Ascending aorta (tissue), 2 donors: Measurements from ENCODE around the gene NLRC3. TPM values are rescaled to one million over a fixed set of nuclear protein-coding genes. Genes with fewer than 3 reads are reported as not detected.

Experiments used
- DNase-seq, 2 donors: peaks; one replicate each; pipeline ENCODE4 v3.0.0-alpha.2; 2019; ENCODE audit warnings: low spot score in 2 of 2
- H3K27ac ChIP-seq, 2 donors: fragments of 200-600 bp; sonication (generic); one replicate each; pipeline ENCODE4 v1.5.1; 2016 to 2017; ENCODE audit warnings: mild to moderate bottlenecking in 1 of 2
- H3K27me3 ChIP-seq: fragments of 200-600 bp; sonication (generic); one replicate; pipeline ENCODE4 v1.5.1; 2017
- H3K36me3 ChIP-seq, 2 donors: fragments of 200-600 bp; sonication (generic); one replicate each; pipeline ENCODE4 v1.5.1; 2016
- H3K4me1 ChIP-seq, 2 donors: fragments of 200-600 bp; sonication (generic); one replicate each; pipeline ENCODE4 v1.5.1; 2016 to 2017; ENCODE audit warnings: mild to moderate bottlenecking in 1 of 2
- H3K4me3 ChIP-seq, 2 donors: fragments of 200-600 bp; sonication (generic); one replicate each; pipeline ENCODE4 v1.5.1; 2016 to 2017; ENCODE audit warnings: mild to moderate bottlenecking in 1 of 2
- H3K9me3 ChIP-seq, 2 donors: fragments of 200-600 bp; sonication (generic); one replicate each; pipeline ENCODE4 v1.5.1; 2016
- CTCF ChIP-seq, 3 experiments: fragments of 200-600 bp in 2 of 3; fragments of 450-650 bp in 1 of 3; sonication (generic) in 2 of 3; IDR thresholded peaks; one replicate each; pipeline ENCODE4 v1.5.1; 2016 to 2019; ENCODE audit warnings: antibody characterized with exemption in 3 of 3, mild to moderate bottlenecking in 1 of 3, moderate library complexity in 1 of 3
- intact Hi-C: fragments of 100-400 bp; cut with DNase I; formaldehyde crosslinking; loops from one replicate; pipeline ENCODE4 v1.15.1; 2023
- total RNA-seq: library from RNA; depleted of rRNA; stranded (reverse); fragments of >200 nt; gene quantifications from one replicate; pipeline ENCODE4 v1.1.0, GENCODE V29; 2016

Gene NLRC3
- total RNA-seq, 1 donor from 2014 or later: 2.1 TPM

DNA sequence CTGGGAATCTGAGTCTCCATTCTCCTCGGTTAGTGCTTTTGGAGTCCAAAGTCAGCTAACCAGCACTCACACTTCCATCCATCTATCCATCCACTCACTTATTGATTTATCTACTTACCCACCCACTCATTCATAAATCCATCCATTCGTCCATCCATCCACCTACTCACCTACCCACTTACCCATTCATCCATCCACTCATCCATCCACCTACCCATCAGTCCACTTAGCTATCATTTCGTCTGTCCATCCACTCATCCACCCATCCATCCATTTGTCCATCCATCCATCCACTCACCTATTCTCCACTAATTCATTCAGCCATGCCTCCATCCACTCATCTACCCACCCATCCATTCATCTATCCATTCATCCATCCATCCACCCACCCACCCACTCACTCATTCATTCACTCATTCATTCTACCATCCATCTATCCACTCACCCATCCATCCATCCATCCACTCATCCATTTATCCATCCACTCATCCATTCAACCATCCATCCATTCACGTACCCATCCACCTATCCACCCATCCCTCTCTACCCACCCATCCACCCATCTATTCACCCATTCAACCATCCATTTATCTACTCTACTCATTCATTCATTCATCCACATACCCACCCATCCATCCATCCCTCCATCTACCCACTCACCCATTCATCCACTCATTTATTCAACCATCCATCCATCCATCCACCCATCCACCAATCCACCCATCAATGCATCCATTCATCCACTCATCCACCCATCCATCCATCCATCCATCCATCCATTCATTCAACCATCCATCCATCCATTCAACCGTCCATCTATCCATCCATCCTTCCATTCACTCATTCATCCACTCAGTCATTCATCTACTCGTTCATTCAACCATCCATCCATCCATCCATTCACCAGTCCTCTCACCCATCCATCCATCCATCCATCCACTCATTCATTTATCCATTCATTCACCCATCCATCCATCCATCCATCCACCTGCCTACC lies 26.1 kb downstream of the NLRC3 start:
- Histone ChIP-seq H3K36me3 (no peaks in the 10 kb centered on the region), H3K27me3 (no peaks in the 10 kb centered on the region), H3K27ac (no peak overlapping the region), H3K9me3 (no peaks in the 10 kb centered on the region), H3K4me1 (no peaks in the 10 kb centered on the region), H3K4me3 (no peak overlapping the region)
- DNase-seq: no peak
- TF ChIP-seq CTCF (IDR thresholded peaks at IDR 0.05): no peak
- intact Hi-C loops: no loop called here

DNA sequence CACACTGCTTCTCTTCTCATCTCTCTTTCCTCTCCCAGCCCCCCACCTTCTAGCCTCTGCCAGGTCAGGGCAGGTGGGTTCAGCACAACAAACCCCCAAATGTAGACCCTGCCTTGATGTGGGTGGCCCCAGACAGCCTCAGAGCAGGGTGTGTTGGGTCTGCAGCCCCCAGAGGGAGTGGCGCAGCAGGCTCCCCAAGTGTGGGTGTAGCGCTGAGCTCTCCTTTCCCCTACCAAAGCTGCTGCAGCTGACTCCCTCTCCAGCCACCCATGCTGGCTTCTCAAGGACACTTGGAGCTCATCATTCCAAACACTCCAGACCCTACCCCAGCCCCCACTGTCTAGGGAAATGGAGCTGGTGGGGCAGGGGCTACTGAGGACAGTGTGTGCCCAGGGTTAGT lies 27.3 kb downstream of the NLRC3 start:
- no peak for TF ChIP-seq CTCF (IDR thresholded peaks at IDR 0.05)

DNA sequence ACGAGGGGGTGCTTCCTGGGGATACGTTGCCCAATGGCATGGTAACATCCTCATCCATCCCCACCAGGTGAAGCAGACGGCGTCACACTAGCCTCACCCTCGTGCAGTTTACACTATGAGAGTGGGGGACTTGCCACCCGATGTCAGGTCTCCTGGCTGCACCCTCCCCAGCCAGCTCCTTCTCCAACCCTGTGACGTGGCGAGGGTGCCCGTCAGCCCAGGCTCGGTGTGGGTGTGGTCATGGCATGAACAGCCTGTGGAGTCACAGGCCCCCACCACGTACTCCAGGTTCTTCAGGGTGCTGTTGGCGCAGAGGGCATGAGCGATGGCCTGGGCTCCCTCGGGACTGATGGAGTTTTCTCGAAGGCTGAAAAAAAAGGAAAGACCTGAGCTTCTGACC lies 28.3 kb downstream of the NLRC3 start:
- H3K9me3 ChIP-seq: no peaks in the 10 kb centered on the region
- intact Hi-C loops: no loop called here

More for the DNA sequence above, 27.3 kb downstream of the NLRC3 start:
- Histone ChIP-seq H3K9me3 (no peaks in the 10 kb centered on the region), H3K27me3 (no peaks in the 10 kb centered on the region), H3K36me3 (no peaks in the 10 kb centered on the region), H3K4me3 (no peak overlapping the region), H3K27ac (no peak overlapping the region), H3K4me1 (no peaks in the 10 kb centered on the region)
- intact Hi-C loops: no loop called here
- no peak for DNase-seq

DNA sequence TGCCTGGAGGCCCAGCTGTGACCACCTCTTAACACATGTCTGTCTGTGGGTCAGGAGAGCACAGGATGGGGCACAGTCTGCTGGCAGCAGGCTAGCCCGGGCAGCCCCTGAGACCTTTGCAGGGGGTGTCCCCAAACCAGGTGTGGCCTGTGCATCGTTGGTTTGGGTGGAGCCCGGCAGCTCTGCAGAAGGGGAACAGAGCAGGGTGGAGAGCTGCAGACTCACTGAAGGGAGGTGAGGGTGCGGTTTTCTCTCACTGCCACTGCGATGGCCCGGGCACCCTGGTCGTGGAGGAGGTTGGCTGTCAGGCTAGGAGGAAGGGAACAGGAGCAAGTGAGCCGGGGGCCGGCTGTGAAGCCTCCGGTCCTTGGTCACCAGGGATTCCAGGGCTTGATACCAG lies 28.8 kb downstream of the NLRC3 start:
- H3K4me3 ChIP-seq: no peak overlapping the region
- no peaks in the 10 kb centered on the region for H3K27me3 ChIP-seq
- TF ChIP-seq CTCF (IDR thresholded peaks at IDR 0.05): no peak
- H3K27ac ChIP-seq: no peak overlapping the region
- no peaks in the 10 kb centered on the region for H3K9me3 ChIP-seq
- no peak for DNase-seq
- H3K4me1 ChIP-seq: no peaks in the 10 kb centered on the region
- H3K36me3 ChIP-seq: no peaks in the 10 kb centered on the region
- intact Hi-C loops: no loop called here

More for the DNA sequence above, 28.3 kb downstream of the NLRC3 start:
- no peak overlapping the region for H3K4me3 ChIP-seq
- no peak for DNase-seq
- H3K27me3 ChIP-seq: no peaks in the 10 kb centered on the region
- no peaks in the 10 kb centered on the region for H3K4me1 ChIP-seq
- H3K27ac ChIP-seq: no peak overlapping the region
- H3K36me3 ChIP-seq: no peaks in the 10 kb centered on the region
- no peak for TF ChIP-seq CTCF (IDR thresholded peaks at IDR 0.05)

- H3K36me3 ChIP-seq: no peaks in the 10 kb centered on the region
- no peak overlapping the region for H3K27ac ChIP-seq
- no peaks in the 10 kb centered on the region for H3K9me3 ChIP-seq
- no peak for TF ChIP-seq CTCF (IDR thresholded peaks at IDR 0.05)
- peaks cover 3 to 5% of the 10 kb centered on the region in 2 donors for H3K4me1 ChIP-seq
- DNase-seq: no peak
- intact Hi-C loops: no loop called here
- no peaks in the 10 kb centered on the region for H3K27me3 ChIP-seq
- H3K4me3 ChIP-seq: no peak overlapping the region
These were observed 30.1 kb downstream of the NLRC3 start for GRCh38 chr16:3546986-3547682.
